ENCODE data around the gene ARHGEF37. TPM values are rescaled to one million over a fixed set of nuclear protein-coding genes. Genes with fewer than 3 reads are reported as not detected.
"Not testable (repeated sequence)": the region's sequence is repeated elsewhere in the genome, so short reads cannot be mapped to it uniquely, and the experiment has no call there.

The ARHGEF37 gene
- total RNA-seq, 1 donor from 2014 or later, result 13.4 TPM

- H3K27ac ChIP-seq, result peak overlapping the region; percentile 24 to 41
- H3K4me1 ChIP-seq, result peaks cover 0 to 25% of the 10 kb centered on the region in 2 donors
- not testable (repeated sequence) for H3K36me3 ChIP-seq; H3K27me3 ChIP-seq; H3K9me3 ChIP-seq; DNase-seq (ENCODE audit: low spot score in 2 of 2)
- TF ChIP-seq CTCF (IDR thresholded peaks at IDR 0.05), result peak; percentile 49 to 85 (median 65)
- peak overlapping the region in 1 of 2 donors; percentile 30 for H3K4me3 ChIP-seq
- intact Hi-C loops (cut with DNase I), result loop anchor here (1.0 to 10.0 kb wide), 3 partner anchors 122 to 420 kb away; partner anchors contain the start of gene ABLIM3
Observed at GRCh38 chr5:149564542-149565140, 16.7 kb upstream of the ARHGEF37 start.

- intact Hi-C loops (cut with DNase I), result loop anchor here (10.0 kb wide), 1 partner anchor 422 kb away; the partner anchor contains the start of gene ABLIM3
- TF ChIP-seq CTCF (IDR thresholded peaks at IDR 0.05), result no peak
- H3K4me1 ChIP-seq, result peaks cover 0 to 14% of the 10 kb centered on the region in 2 donors
Observed at GRCh38 chr5:149567226-149567625, 14.1 kb upstream of the ARHGEF37 start.

GRCh38 chr5:149572170-149572569, 9.1 kb upstream of the ARHGEF37 start:
- no peaks in the 10 kb centered on the region for H3K27me3 ChIP-seq
- H3K4me1 ChIP-seq, result no peaks in the 10 kb centered on the region
- intact Hi-C loops (cut with DNase I), result no loop called here
- H3K9me3 ChIP-seq, result no peaks in the 10 kb centered on the region
- DNase-seq (ENCODE audit: low spot score in 2 of 2), result no peak
- no peak overlapping the region for H3K4me3 ChIP-seq
- H3K36me3 ChIP-seq, result no peaks in the 10 kb centered on the region
- H3K27ac ChIP-seq, result no peak overlapping the region
- TF ChIP-seq CTCF (IDR thresholded peaks at IDR 0.05), result no peak

More at GRCh38 chr5:149567226-149567625, 14.1 kb upstream of the ARHGEF37 start:
- no peaks in the 10 kb centered on the region for H3K9me3 ChIP-seq
- DNase-seq (ENCODE audit: low spot score in 2 of 2), result no peak
- H3K4me3 ChIP-seq, result no peak overlapping the region
- H3K36me3 ChIP-seq, result no peaks in the 10 kb centered on the region
- no peak overlapping the region for H3K27ac ChIP-seq
- no peaks in the 10 kb centered on the region for H3K27me3 ChIP-seq

GRCh38 chr5:149572576-149573231, 8.6 kb upstream of the ARHGEF37 start:
- DNase-seq (ENCODE audit: low spot score in 2 of 2), result peak in 1 of 2 donors; percentile 18
- no peaks in the 10 kb centered on the region for H3K4me1 ChIP-seq
- H3K27ac ChIP-seq, result no peak overlapping the region
- H3K9me3 ChIP-seq, result no peaks in the 10 kb centered on the region
- intact Hi-C loops (cut with DNase I), result no loop called here
- no peak overlapping the region for H3K4me3 ChIP-seq
- TF ChIP-seq CTCF (IDR thresholded peaks at IDR 0.05), result no peak
- H3K36me3 ChIP-seq, result no peaks in the 10 kb centered on the region
- no peaks in the 10 kb centered on the region for H3K27me3 ChIP-seq

- H3K4me1 ChIP-seq, result peaks cover 0 to 3% of the 10 kb centered on the region in 2 donors
- DNase-seq (ENCODE audit: low spot score in 2 of 2), result peak in 1 of 2 donors; percentile 30
- no peak overlapping the region for H3K4me3 ChIP-seq
- H3K36me3 ChIP-seq, result no peaks in the 10 kb centered on the region
- no peak overlapping the region for H3K27ac ChIP-seq
- no peaks in the 10 kb centered on the region for H3K27me3 ChIP-seq
- intact Hi-C loops (cut with DNase I), result no loop called here
- no peak for TF ChIP-seq CTCF (IDR thresholded peaks at IDR 0.05)
- no peaks in the 10 kb centered on the region for H3K9me3 ChIP-seq
Observed at GRCh38 chr5:149575131-149575530, 6.2 kb upstream of the ARHGEF37 start.

Measured in ascending aorta (tissue), 2 donors.